NCI-H1048 (cell line): ENCODE measurements around the gene IL22.

Experiments used
- DNase-seq: peaks from one replicate; lab custom pipeline; 2025; lab: John Stamatoyannopoulos, UW

Gene IL22

GRCh38 chr12:68264158-68264855 is 10.9 kb upstream of the IL22 start:
- no peak for DNase-seq

- DNase-seq = no peak
Measured at GRCh38 chr12:68263366-68263765, 10.0 kb upstream of the IL22 start.

DNA sequence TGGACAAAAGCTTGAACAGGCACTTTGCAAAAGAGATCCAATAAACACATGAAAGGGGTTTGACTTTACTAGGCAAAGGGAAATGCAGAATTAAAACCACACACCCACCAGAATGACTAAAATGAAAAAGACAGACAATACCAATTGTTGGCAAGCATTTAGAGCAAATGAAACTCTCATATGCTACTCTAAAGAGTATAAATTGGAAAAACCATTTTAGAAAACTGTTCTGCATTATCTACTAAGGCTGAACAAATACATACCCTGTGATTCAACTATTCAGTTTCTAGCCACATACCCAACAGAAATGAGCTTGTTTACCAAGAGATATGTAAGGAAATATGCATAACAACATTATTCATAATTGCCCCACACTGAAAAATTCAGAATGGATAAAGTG is 8.5 kb upstream of the IL22 start:
- no peak for DNase-seq

DNA sequence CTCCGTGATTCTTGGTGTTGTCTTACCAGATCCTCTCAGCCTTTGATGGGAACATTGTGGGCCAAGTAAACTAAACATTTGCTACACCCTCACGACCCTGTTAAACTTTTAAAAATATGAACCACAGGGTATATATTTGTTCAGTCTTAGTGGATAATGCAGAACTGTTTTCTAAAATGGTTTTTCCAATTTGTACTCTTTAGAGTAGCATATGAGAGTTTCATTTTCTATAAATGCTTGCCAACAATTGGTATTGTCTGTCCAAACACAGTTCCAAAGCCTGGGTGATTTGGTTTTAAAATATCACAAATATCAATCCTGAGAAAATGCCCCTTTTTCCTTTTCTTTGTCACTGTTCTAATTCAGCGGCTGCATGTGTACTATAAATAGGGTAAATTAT is 6.7 kb upstream of the IL22 start:
- DNase-seq = no peak

DNA sequence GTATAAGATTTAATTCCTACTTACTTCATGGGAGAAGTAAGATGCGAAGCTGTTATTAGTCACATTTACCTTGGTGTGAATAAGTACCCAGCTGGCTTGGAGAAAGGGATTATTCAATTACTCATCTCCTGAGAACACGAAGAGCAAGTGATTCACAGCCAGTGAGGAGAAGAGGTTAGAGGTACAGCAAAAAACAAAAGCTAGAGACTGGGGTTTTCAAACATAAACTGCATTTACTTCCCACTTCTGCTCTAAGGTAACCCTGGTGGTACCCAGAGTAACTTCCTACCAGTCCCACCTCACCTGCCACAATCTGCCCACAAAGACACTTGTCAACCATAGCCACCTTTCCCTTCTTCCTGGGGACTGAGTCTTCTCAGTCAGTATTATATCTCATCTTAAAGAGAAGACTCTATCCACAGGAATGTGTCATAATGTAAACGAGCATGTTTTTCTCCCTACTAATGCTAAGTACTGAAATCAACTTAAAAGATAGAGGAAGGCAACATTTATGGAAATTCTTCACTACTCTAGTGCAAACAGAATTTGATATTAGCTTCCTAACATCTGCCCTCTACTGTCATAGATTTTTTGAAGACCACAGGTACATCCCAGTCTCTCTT is 6.0 kb upstream of the IL22 start:
- DNase-seq = no peak

DNA sequence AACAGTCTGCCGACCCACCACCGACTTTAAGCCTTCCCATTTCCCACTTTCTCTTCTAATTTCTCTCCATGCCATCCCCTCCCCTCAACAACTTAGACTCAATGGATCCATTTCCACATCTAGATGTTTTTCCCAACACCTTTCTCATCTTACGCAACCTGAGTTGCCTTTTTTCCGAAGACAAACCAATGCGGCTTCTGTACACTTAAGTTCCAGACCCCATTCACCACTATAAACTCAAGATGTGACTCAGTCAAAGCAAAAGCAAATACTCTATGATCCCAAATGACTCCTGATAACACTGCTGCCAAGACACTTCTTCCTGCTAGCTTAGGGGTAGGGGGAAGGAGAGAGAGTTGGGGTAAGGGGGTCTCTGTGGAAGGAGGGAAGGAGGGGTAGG is 1.3 kb downstream of the IL22 start:
- DNase-seq = no peak

DNA sequence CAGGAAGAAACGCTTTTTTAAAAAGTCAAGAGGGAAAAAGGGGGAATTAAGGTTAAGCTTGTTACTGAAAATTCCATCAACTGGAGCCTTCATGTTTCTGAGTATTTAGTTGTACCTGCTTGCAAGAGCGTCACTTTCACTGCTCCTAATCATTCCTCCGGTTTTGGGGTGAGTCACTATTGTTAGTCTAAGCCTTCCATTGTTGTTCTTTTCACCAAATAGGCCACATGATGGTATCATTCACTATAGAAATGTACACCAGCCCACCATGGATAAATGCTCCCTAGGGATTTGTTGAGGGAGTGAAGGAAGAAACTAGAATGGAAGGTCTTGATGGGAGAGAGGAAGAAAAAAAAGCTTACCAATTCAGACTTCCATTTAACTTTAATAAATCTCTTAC is 3.0 kb downstream of the IL22 start:
- no peak for DNase-seq

DNA sequence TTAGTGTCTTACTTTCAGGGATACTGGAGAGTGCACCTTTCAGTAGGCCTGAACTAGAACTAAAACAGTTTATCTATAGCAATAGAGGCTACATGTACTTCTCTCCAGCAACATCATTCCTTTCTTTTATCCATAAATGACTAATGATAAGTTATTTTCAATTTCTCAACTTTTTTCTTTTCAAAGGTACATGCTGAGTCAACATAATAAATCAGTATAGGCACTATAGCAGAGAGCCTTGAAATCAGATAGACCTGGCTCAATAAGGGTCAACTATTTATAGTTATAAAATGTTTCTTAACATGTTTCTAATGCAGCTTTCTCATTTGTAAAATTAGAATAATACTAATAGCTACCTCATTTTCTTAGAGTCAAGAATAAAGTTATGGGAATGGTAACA is 5.6 kb downstream of the IL22 start:
- DNase-seq = no peak

- no peak for DNase-seq
Measured at GRCh38 chr12:68246350-68246749, 7.1 kb downstream of the IL22 start.

- DNase-seq = no peak
Measured at GRCh38 chr12:68245180-68246021, 8.0 kb downstream of the IL22 start.

- DNase-seq = no peak
Measured at GRCh38 chr12:68242777-68243176, 10.6 kb downstream of the IL22 start.

- no peak for DNase-seq
Measured at GRCh38 chr12:68240975-68241374, 12.4 kb downstream of the IL22 start.

GRCh38 chr12:68240079-68240478 is 13.3 kb downstream of the IL22 start:
- no peak for DNase-seq

- no peak for DNase-seq
Measured at GRCh38 chr12:68239309-68239982, 14.0 kb downstream of the IL22 start.

- no peak for DNase-seq
Measured at GRCh38 chr12:68237619-68238018, 15.8 kb downstream of the IL22 start.

DNA sequence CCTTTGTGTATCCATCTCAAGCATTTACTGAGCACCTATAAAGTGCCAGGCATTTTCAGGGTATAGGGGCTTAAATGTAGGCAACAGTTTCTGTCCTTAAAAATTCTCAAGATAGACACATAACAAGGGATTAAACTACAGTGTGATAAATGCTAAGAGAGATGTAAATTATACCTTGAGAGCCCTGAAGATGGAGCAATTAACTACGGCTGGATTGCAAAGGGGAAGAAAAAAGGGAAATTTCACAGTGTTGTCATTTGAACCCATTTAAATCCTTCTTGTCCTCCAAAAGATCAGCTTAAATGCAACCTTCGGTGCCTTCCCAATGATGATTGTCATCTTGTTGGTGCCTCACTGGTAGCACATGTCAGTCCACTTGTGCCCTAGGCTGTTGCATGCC is 16.3 kb downstream of the IL22 start:
- no peak for DNase-seq

DNA sequence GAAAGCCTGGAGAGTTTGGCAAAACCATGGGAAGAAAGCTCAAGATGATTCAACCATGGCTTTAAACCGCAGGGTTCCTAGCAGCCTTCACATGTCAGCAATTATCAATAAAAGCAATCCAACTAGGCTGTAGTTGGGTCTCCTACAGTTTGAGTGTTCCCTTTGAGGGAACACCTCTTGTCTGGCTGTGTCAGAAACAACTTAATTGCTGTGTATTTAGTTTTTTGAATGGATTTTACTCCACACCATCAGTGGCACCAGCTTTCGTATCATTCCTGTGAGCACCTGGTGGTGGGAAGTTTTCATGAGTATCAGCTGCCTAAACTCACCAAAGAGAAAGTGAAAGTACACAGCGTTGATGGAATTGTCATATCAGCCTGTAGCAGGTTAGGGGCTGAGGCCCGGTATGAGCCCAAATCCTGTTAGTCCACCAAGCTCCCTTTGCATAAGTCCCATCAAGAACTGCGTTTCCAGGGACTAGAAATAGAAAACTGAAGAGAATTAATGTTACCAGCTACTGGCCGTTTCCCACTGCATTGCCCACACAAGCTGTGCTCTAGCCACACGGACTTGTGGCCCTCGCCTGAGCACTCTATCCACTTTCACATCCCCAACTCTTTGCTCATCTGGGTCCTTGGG is 16.9 kb downstream of the IL22 start:
- DNase-seq = no peak

DNA sequence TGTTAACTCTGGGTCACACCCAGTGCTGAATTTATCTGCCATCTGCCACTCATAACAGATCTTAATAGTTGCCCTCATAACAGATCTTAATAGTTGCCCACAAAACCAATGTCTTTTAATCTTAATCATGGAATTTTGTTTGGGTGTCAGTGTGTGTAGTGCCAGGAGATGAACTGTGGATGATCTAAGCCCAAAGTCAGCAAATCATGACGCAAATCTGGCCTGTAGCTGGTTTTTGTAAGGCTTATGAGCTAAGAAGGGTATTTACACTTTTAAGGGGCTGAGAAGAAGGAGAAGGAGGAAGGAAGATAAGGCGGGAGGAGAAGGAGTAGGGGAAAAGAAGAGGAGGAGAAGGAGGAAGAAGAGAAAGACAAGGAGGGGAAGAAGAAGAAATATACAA is 17.8 kb downstream of the IL22 start:
- DNase-seq = no peak

- DNase-seq = no peak
Measured at GRCh38 chr12:68234140-68234539, 19.3 kb downstream of the IL22 start.

DNA sequence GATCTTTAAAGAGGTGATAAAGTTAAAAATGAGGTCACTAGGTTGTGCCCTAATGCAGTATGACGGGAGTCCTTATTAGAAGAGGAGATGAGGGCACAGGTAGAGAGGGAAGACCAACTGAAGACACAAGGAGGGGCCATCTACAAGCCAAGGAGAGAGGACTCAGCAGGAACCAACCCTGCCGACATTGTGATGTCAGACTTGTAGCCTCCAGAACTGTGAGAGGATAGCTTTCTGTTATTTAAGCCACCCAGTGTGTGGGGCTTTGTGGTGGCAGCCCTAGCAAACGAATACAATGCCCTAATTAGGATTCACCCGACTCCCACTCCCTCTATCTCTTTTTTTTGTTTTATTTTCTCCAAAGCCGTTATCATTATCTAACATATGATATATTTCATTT is 19.9 kb downstream of the IL22 start:
- DNase-seq = no peak

- DNase-seq = no peak
Measured at GRCh38 chr12:68231691-68232090, 21.7 kb downstream of the IL22 start.

DNA sequence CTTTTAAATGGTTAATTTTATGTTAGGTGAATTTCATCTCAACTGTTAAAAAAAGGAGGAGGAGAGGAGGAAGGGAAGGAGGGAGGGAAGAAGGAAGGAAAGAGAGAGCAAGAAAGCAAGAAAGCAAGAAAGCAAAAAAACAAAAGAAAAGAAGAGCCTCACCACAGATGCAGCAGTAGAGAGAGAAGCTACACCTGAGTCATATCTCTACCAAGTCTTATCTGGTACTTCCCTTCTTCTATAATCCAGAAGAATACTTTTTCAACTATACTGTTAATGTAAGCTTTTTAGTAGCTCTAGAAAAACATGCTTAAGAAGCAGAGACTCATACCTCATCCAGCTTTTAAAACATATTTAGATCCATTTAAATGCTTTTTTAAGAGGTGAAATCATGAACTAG is 22.2 kb downstream of the IL22 start:
- DNase-seq = no peak
